Aorta (tissue), 5 donors: ENCODE results near the gene EPB41L2. TPM values are rescaled to one million over a fixed set of nuclear protein-coding genes. Genes with fewer than 3 reads are reported as not detected.

Experiments used
- ATAC-seq: fragments of 200-7000 bp; cut with Tn5 transposase; one replicate; pipeline ENCODE4 v1.9.1; 2022; ENCODE audit warnings: moderate library complexity; ENCODE audit not compliant: low FRiP score
- DNase-seq, 2 donors: peaks; one replicate each; pipeline ENCODE4 v3.0.0-alpha.2; 2020
- H3K27ac ChIP-seq, 2 donors: one replicate each; pipeline ENCODE4 v1.5.1; 2013; ENCODE audit warnings: low read length in 2 of 2, mild to moderate bottlenecking in 2 of 2, moderate library complexity in 2 of 2, control low read depth in 1 of 2, inconsistent platforms in 1 of 2, low read depth in 1 of 2
- H3K27me3 ChIP-seq, 2 donors: one replicate each; pipeline ENCODE4 v1.6.1; 2013; ENCODE audit warnings: control low read depth in 1 of 2, low read length in 1 of 2, mild to moderate bottlenecking in 1 of 2, moderate library complexity in 1 of 2; ENCODE audit not compliant: insufficient read depth in 2 of 2, control insufficient read depth in 1 of 2
- H3K36me3 ChIP-seq, 2 donors: one replicate each; pipeline ENCODE4 v1.6.1; 2013; ENCODE audit warnings: control low read depth in 1 of 2, low read length in 1 of 2, mild to moderate bottlenecking in 1 of 2; ENCODE audit not compliant: insufficient read depth in 2 of 2, control insufficient read depth in 1 of 2
- H3K4me1 ChIP-seq, 2 donors: one replicate each; pipeline ENCODE4 v1.6.1; 2013; ENCODE audit warnings: low read length in 2 of 2, control low read depth in 1 of 2, mild to moderate bottlenecking in 1 of 2, moderate library complexity in 1 of 2; ENCODE audit not compliant: insufficient read depth in 2 of 2, control insufficient read depth in 1 of 2
- H3K4me3 ChIP-seq, 2 donors: one replicate each; pipeline ENCODE4 v1.5.1; 2013; ENCODE audit warnings: low read length in 2 of 2, control low read depth in 1 of 2, mild to moderate bottlenecking in 1 of 2
- H3K9me3 ChIP-seq: one replicate; pipeline ENCODE4 v1.6.1; 2013; ENCODE audit warnings: mild to moderate bottlenecking, low read length; ENCODE audit not compliant: control insufficient read depth
- WGBS, 2 donors: extraction: QIAGEN DNeasy Blood & Tissue Kit; methylation state at CpG; one replicate each; pipeline ENCODE4 v1.1.7; 2013; 5-methylcytosine and 5-hydroxymethylcytosine counted together
- intact Hi-C, 2 donors: fragments of 100-400 bp; cut with DNase I; formaldehyde crosslinking; loops; one replicate each; pipeline versions ENCODE4 v1.14.2 to v1.15.0; 2022
- polyA plus RNA-seq, 2 donors: library from polyadenylated mRNA; stranded (reverse); fragments of 200-250 nt; gene quantifications; one replicate each; pipeline ENCODE4 v1.2.3, GENCODE V29; 2013
- total RNA-seq, 2 donors: library from RNA; stranded (reverse); fragmentation: NEBNext Ultra II Directional; extraction: Animal tissue kit (Norgen Biotek cat#: 25700); gene quantifications; one replicate each; pipeline ENCODE4 v1.2.1, GENCODE V29; 2021
- donor health status: healthy with polysubstance abuse.
- donor health status: Bipolar disorder and iron deficiency.
- donor health status: DM: no; HTN: no; CAD: no.
- donor health status: DM: no; HTN: no; CAD: no.
- donor health status: DM: yes; HTN: yes; CAD: no.

The EPB41L2 gene
- total and polyA plus RNA-seq, 4 donors: 36.1 to 340 (median 118) TPM

- ATAC-seq (no peak), DNase-seq (no peak)
- peaks cover 0 to 3% of the 10 kb centered on the region in 2 donors for H3K4me1 ChIP-seq
- no peaks in the 10 kb centered on the region for H3K36me3 ChIP-seq
- 75 to 84% methylated on average over 2 of the region's 2 CpGs for WGBS, 2 donors
- no peaks in the 10 kb centered on the region for H3K27me3 ChIP-seq
- H3K9me3 ChIP-seq: no peaks in the 10 kb centered on the region
- H3K27ac ChIP-seq: no peak overlapping the region
- intact Hi-C loops: no loop called here
- H3K4me3 ChIP-seq: no peak overlapping the region
Observed at GRCh38 chr6:131036601-131037000, 26.4 kb downstream of the EPB41L2 start.

GRCh38 chr6:131036143-131036542 is 26.9 kb downstream of the EPB41L2 start:
- intact Hi-C loops: no loop called here
- no peaks in the 10 kb centered on the region for H3K9me3 ChIP-seq
- H3K27ac ChIP-seq: no peak overlapping the region
- DNase-seq (no peak), ATAC-seq (no peak)
- WGBS, 2 donors: 93% methylated on average over 3 of the region's 3 CpGs
- H3K4me3 ChIP-seq: no peak overlapping the region
- H3K27me3 ChIP-seq: no peaks in the 10 kb centered on the region
- H3K4me1 ChIP-seq: peaks cover 0 to 3% of the 10 kb centered on the region in 2 donors
- no peaks in the 10 kb centered on the region for H3K36me3 ChIP-seq

GRCh38 chr6:131035582-131035981 is 27.5 kb downstream of the EPB41L2 start:
- no peak overlapping the region for H3K27ac ChIP-seq
- DNase-seq: no peak
- H3K4me3 ChIP-seq: no peak overlapping the region
- intact Hi-C loops: no loop called here
- no peaks in the 10 kb centered on the region for H3K9me3 ChIP-seq
- 97% methylated on average over 1 of the region's 1 CpG for WGBS, 2 donors
- H3K36me3 ChIP-seq: no peaks in the 10 kb centered on the region
- no peak for ATAC-seq
- H3K4me1 ChIP-seq: peaks cover 0 to 3% of the 10 kb centered on the region in 2 donors
- no peaks in the 10 kb centered on the region for H3K27me3 ChIP-seq

- DNase-seq (no peak), ATAC-seq (no peak)
- Histone ChIP-seq H3K36me3 (no peaks in the 10 kb centered on the region), H3K27me3 (no peaks in the 10 kb centered on the region), H3K9me3 (no peaks in the 10 kb centered on the region), H3K4me3 (no peak overlapping the region), H3K27ac (no peak overlapping the region), H3K4me1 (peaks cover 0 to 3% of the 10 kb centered on the region in 2 donors)
- WGBS, 2 donors: 85 to 98% methylated on average over 1 of the region's 1 CpG
- intact Hi-C loops: no loop called here
Observed at GRCh38 chr6:131033631-131034030, 29.4 kb downstream of the EPB41L2 start.

- H3K27me3 ChIP-seq: no peaks in the 10 kb centered on the region
- H3K4me1 ChIP-seq: no peaks in the 10 kb centered on the region
- WGBS, 2 donors: 25 to 47% methylated on average over 7 of the region's 7 CpGs
- DNase-seq (no peak), ATAC-seq (no peak)
- H3K4me3 ChIP-seq: no peak overlapping the region
- intact Hi-C loops: no loop called here
- H3K27ac ChIP-seq: no peak overlapping the region
- H3K36me3 ChIP-seq: no peaks in the 10 kb centered on the region
- no peaks in the 10 kb centered on the region for H3K9me3 ChIP-seq
Observed at GRCh38 chr6:131029626-131030297, 33.3 kb downstream of the EPB41L2 start.

GRCh38 chr6:131027326-131027725 is 35.7 kb downstream of the EPB41L2 start:
- H3K9me3 ChIP-seq: no peaks in the 10 kb centered on the region
- no peak for ATAC-seq
- no peak for DNase-seq
- H3K27ac ChIP-seq: no peak overlapping the region
- H3K4me3 ChIP-seq: no peak overlapping the region
- H3K36me3 ChIP-seq: no peaks in the 10 kb centered on the region
- no peaks in the 10 kb centered on the region for H3K4me1 ChIP-seq
- WGBS, 2 donors: 28 to 43% methylated on average over 2 of the region's 2 CpGs
- intact Hi-C loops: no loop called here
- no peaks in the 10 kb centered on the region for H3K27me3 ChIP-seq

- no peak for ATAC-seq
- no peak overlapping the region for H3K27ac ChIP-seq
- H3K4me3 ChIP-seq: no peak overlapping the region
- H3K4me1 ChIP-seq: no peaks in the 10 kb centered on the region
- H3K9me3 ChIP-seq: no peaks in the 10 kb centered on the region
- 89 to 96% methylated on average over 1 of the region's 1 CpG for WGBS, 2 donors
- DNase-seq: no peak
- H3K36me3 ChIP-seq: no peaks in the 10 kb centered on the region
- no peaks in the 10 kb centered on the region for H3K27me3 ChIP-seq
- intact Hi-C loops: no loop called here
Observed at GRCh38 chr6:131026243-131026642, 36.8 kb downstream of the EPB41L2 start.

- ATAC-seq: no peak
- intact Hi-C loops: no loop called here
- no peak overlapping the region for H3K27ac ChIP-seq
Observed at GRCh38 chr6:131024565-131024964, 38.5 kb downstream of the EPB41L2 start.

GRCh38 chr6:131023834-131024504 is 39.1 kb downstream of the EPB41L2 start:
- Histone ChIP-seq H3K4me1 (no peaks in the 10 kb centered on the region), H3K27me3 (no peaks in the 10 kb centered on the region), H3K4me3 (no peak overlapping the region), H3K9me3 (no peaks in the 10 kb centered on the region), H3K27ac (no peak overlapping the region), H3K36me3 (no peaks in the 10 kb centered on the region)
- WGBS, 2 donors: 69 to 81% methylated on average over 3 of the region's 3 CpGs
- DNase-seq (no peak), ATAC-seq (no peak)
- intact Hi-C loops: no loop called here

More at GRCh38 chr6:131024565-131024964, 38.5 kb downstream of the EPB41L2 start:
- DNase-seq: no peak
- H3K9me3 ChIP-seq: no peaks in the 10 kb centered on the region
- H3K4me3 ChIP-seq: no peak overlapping the region
- H3K27me3 ChIP-seq: no peaks in the 10 kb centered on the region
- H3K4me1 ChIP-seq: no peaks in the 10 kb centered on the region
- WGBS, 2 donors: 98 to 99% methylated on average over 6 of the region's 6 CpGs
- H3K36me3 ChIP-seq: no peaks in the 10 kb centered on the region
